GM23248 (cell line): Measurements from ENCODE around the gene RFC5. TPM values are rescaled to one million over a fixed set of nuclear protein-coding genes. Genes with fewer than 3 reads are reported as not detected.

ENCODE experiments used
- DNase-seq: peaks from one replicate; pipeline ENCODE4 v3.0.0-alpha.2; 2015
- H2AFZ ChIP-seq: fragments of 200-600 bp; sonication (generic); 2 replicates; pipeline ENCODE4 v1.6.1; 2016; ENCODE audit warnings: antibody characterized with exemption
- H3F3A ChIP-seq: fragments of 200-600 bp; sonication (generic); 2 replicates; pipeline ENCODE4 v1.6.1; 2016; ENCODE audit warnings: mild to moderate bottlenecking, antibody characterized with exemption, mixed run types; ENCODE audit not compliant: insufficient read depth
- H3K27ac ChIP-seq: fragments of 200-600 bp; sonication (generic); 2 replicates; pipeline ENCODE4 v1.5.1; 2016; ENCODE audit warnings: mild to moderate bottlenecking
- H3K27me3 ChIP-seq: fragments of 200-600 bp; sonication (generic); replicated peaks from 2 replicates; pipeline ENCODE4 v1.6.1; 2016; ENCODE audit warnings: mild to moderate bottlenecking; ENCODE audit not compliant: insufficient read depth
- H3K36me3 ChIP-seq: fragments of 200-600 bp; sonication (generic); 2 replicates; pipeline ENCODE4 v1.6.1; 2016; ENCODE audit warnings: low read depth, mild to moderate bottlenecking
- H3K4me1 ChIP-seq: fragments of 200-600 bp; sonication (generic); 2 replicates; pipeline ENCODE4 v1.6.1; 2016; ENCODE audit warnings: mild to moderate bottlenecking; ENCODE audit not compliant: insufficient read depth
- H3K4me2 ChIP-seq: fragments of 200-600 bp; sonication (generic); one replicate; pipeline ENCODE4 v1.6.1; 2016; ENCODE audit warnings: mild to moderate bottlenecking; ENCODE audit not compliant: unreplicated experiment
- H3K4me3 ChIP-seq: fragments of 200-600 bp; sonication (generic); 2 replicates; pipeline ENCODE4 v1.5.1; 2016; ENCODE audit warnings: mild to moderate bottlenecking
- H3K79me2 ChIP-seq: fragments of 200-600 bp; sonication (generic); 2 replicates; pipeline ENCODE4 v1.6.1; 2016; ENCODE audit warnings: mild to moderate bottlenecking; ENCODE audit not compliant: insufficient read depth
- H3K9ac ChIP-seq: fragments of 200-600 bp; sonication (generic); 2 replicates; pipeline ENCODE4 v1.6.1; 2016; ENCODE audit warnings: mild to moderate bottlenecking
- H3K9me2 ChIP-seq: fragments of 200-600 bp; sonication (generic); 2 replicates; pipeline ENCODE4 v1.6.1; 2016; ENCODE audit warnings: mixed run types, mild to moderate bottlenecking, moderate library complexity; ENCODE audit not compliant: insufficient read depth
- H3K9me3 ChIP-seq: fragments of 200-600 bp; sonication (generic); one replicate; pipeline ENCODE4 v1.6.1; 2017; ENCODE audit warnings: low read depth
- H4K20me1 ChIP-seq: fragments of 200-600 bp; sonication (generic); 2 replicates; pipeline ENCODE4 v1.6.0; 2016; ENCODE audit not compliant: insufficient read depth
- EZH2 ChIP-seq: fragments of 200-600 bp; sonication (generic); IDR thresholded peaks from 2 replicates; pipeline ENCODE4 v1.6.1; 2018; ENCODE audit warnings: antibody characterized with exemption, mild to moderate bottlenecking; ENCODE audit not compliant: insufficient read depth, poor library complexity, severe bottlenecking
- EZH2phosphoT487 ChIP-seq: fragments of 200-600 bp; sonication (generic); IDR thresholded peaks from 2 replicates; pipeline ENCODE4 v1.6.1; 2018; ENCODE audit warnings: antibody characterized with exemption, moderate library complexity, mild to moderate bottlenecking, low read depth; ENCODE audit not compliant: insufficient read depth
- WGBS, 2 experiments: methylation state at CpG; one replicate each; pipeline ENCODE4 v1.1.6; 2015 to 2017; ENCODE audit warnings: low lambda C conversion rate in 2 of 2, low coverage in 1 of 2; ENCODE audit errors: missing lambda C conversion rate in 2 of 2; 5-methylcytosine and 5-hydroxymethylcytosine counted together
- in situ Hi-C: fragments of 300-500 bp; cut with MboI; formaldehyde crosslinking; loops from 2 replicates; pipeline ENCODE4 v1.15.0; 2020
- polyA plus RNA-seq: library from polyadenylated mRNA; unstranded; fragments of >200 nt; fragmentation: Nextera tagmentation; extraction: Ambion mirVana; gene quantifications from 2 replicates; pipeline ENCODE4 v1.2.1, GENCODE V29; 2016
- total RNA-seq: library from RNA; depleted of rRNA; stranded (reverse); fragments of >200 nt; shearing (Covaris generic); gene quantifications from 2 replicates; pipeline ENCODE4 v1.2.3, GENCODE V29; 2014

Gene RFC5
- total and polyA plus RNA-seq, 2 experiments from 2014 or later, result 15.2 to 21.4 TPM

GRCh38 chr12:118063576-118064391 lies 47.3 kb downstream of the RFC5 start:
- Histone ChIP-seq H3K36me3 (no peaks in the 10 kb centered on the region), H3K4me2 (no peak overlapping the region), H2AFZ (no peak overlapping the region), H4K20me1 (no peaks in the 10 kb centered on the region), H3F3A (peaks cover 42% of the 10 kb centered on the region), H3K27me3 (no peaks in the 10 kb centered on the region), H3K4me3 (no peak overlapping the region), H3K4me1 (peaks cover 22% of the 10 kb centered on the region), H3K9ac (no peak overlapping the region), H3K27ac (no peak overlapping the region), H3K9me2 (no peaks in the 10 kb centered on the region), H3K79me2 (peaks cover 34% of the 10 kb centered on the region), H3K9me3 (no peaks in the 10 kb centered on the region)
- peak; percentile 53 for DNase-seq
- in situ Hi-C loops, result no loop called here
- TF ChIP-seq EZH2, result no peak
- TF ChIP-seq EZH2phosphoT487, result no peak
- WGBS, 2 experiments, result 76% methylated on average over 4 of the region's 4 CpGs

DNA sequence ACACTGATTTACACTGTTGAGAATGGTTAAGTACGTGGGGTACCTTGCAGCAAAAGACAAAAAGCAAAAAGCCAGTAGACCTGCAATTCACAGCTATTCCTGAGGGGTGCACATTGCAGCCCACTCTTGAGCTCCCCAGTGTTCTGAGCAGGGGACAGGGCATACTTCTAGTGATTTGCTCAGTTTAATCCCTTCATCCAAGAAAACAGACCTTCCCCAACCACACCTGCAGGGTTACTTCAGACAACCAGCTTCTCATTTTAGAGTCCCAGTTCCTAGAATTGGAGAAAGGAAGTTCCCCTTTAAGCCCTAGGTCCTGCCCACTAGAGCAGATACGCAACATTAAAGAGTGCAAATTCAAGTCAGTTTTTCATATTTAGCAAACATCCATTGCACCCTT lies 48.1 kb downstream of the RFC5 start:
- Histone ChIP-seq H3K27ac (no peak overlapping the region), H3F3A (peaks cover 33% of the 10 kb centered on the region), H3K27me3 (no peaks in the 10 kb centered on the region), H3K9me2 (no peaks in the 10 kb centered on the region), H3K4me3 (no peak overlapping the region), H3K36me3 (no peaks in the 10 kb centered on the region), H3K4me1 (peaks cover 16% of the 10 kb centered on the region), H3K9ac (no peak overlapping the region), H4K20me1 (no peaks in the 10 kb centered on the region), H2AFZ (no peak overlapping the region), H3K79me2 (peaks cover 27% of the 10 kb centered on the region), H3K4me2 (no peak overlapping the region), H3K9me3 (no peaks in the 10 kb centered on the region)
- WGBS, 2 experiments, result 41 to 43% methylated on average over 2 of the region's 2 CpGs
- no peak for TF ChIP-seq EZH2
- TF ChIP-seq EZH2phosphoT487, result no peak
- DNase-seq, result no peak
- in situ Hi-C loops, result no loop called here

DNA sequence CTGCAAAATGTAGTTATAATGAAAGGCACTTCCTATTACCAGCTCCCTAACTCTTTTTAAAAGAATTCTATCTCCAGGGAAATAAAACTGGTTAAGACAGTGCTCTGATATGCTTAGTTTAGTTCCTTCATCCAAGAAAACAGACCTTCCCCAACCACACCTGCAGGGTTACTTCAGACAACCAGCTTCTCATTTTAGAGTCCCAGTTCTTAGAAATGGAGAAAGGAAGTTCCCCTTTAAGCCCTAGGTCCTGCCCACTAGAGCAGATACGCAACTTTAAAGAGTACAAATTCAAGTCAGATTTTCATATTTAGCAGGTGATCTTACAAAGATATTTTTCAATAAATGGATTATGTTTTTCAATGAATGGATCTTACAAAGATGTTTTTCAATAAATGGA lies 48.9 kb downstream of the RFC5 start:
- H3K9me2 ChIP-seq, result no peaks in the 10 kb centered on the region
- peaks cover 21% of the 10 kb centered on the region for H3K79me2 ChIP-seq
- WGBS, 2 experiments, result 73 to 79% methylated on average over 1 of the region's 1 CpG
- no peak overlapping the region for H3K4me2 ChIP-seq
- no peak for DNase-seq
- H3K4me1 ChIP-seq, result peaks cover 14% of the 10 kb centered on the region
- H3K27ac ChIP-seq, result no peak overlapping the region
- no peaks in the 10 kb centered on the region for H3K27me3 ChIP-seq
- H3K36me3 ChIP-seq, result no peaks in the 10 kb centered on the region
- no peak overlapping the region for H3K4me3 ChIP-seq
- H3K9ac ChIP-seq, result no peak overlapping the region
- no peak for TF ChIP-seq EZH2
- no peak for TF ChIP-seq EZH2phosphoT487
- H2AFZ ChIP-seq, result no peak overlapping the region
- no peaks in the 10 kb centered on the region for H3K9me3 ChIP-seq
- in situ Hi-C loops, result no loop called here
- H3F3A ChIP-seq, result peaks cover 26% of the 10 kb centered on the region
- no peaks in the 10 kb centered on the region for H4K20me1 ChIP-seq

DNA sequence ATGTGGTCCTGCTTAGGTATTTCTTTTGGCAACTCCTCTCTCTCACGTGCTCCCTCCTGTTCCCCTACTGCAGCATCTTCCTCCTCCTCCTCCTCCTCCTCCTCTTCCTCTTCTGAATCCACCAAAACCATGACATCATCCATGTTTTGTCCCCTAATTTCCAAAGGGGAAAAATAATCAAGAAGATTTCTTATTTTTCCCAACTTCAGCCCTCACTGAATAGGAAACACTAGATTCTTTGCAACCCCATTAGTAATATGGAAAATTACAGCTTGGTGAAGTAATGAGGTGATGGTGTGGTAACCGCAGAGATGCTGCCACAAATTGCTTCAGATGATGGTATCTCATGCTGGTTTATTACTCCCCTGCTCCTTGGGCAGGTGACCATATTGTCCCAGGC lies 51.9 kb downstream of the RFC5 start:
- Histone ChIP-seq H3K9ac (no peak overlapping the region), H3F3A (peaks cover 17% of the 10 kb centered on the region), H3K27me3 (no peaks in the 10 kb centered on the region), H3K79me2 (no peaks in the 10 kb centered on the region), H3K4me2 (no peak overlapping the region), H2AFZ (no peak overlapping the region), H3K9me3 (no peaks in the 10 kb centered on the region), H3K9me2 (no peaks in the 10 kb centered on the region), H3K27ac (no peak overlapping the region), H3K4me1 (peaks cover 5% of the 10 kb centered on the region; the same call in 1 of the 2 replicates), H3K4me3 (no peak overlapping the region), H3K36me3 (no peaks in the 10 kb centered on the region), H4K20me1 (no peaks in the 10 kb centered on the region)
- no peak for DNase-seq
- WGBS, 2 experiments, result 96 to 100% methylated on average over 2 of the region's 2 CpGs
- TF ChIP-seq EZH2 (no peak), EZH2phosphoT487 (no peak)
- in situ Hi-C loops, result no loop called here
